Thoracic aorta (tissue), 2 donors: ENCODE results near the gene PKD2L1. TPM values are rescaled to one million over a fixed set of nuclear protein-coding genes. Genes with fewer than 3 reads are reported as not detected.
"Not testable (repeated sequence)": the region's sequence is repeated elsewhere in the genome, so short reads cannot be mapped to it uniquely, and the experiment has no call there.

Experiments
- ATAC-seq: fragments of 150-250 bp; one replicate; pipeline ENCODE4 v1.8.0; 2017; ENCODE audit warnings: low read depth; ENCODE audit not compliant: insufficient number of reproducible peaks, low FRiP score
- DNase-seq: peaks from one replicate; pipeline ENCODE4 v3.0.0-alpha.2; 2020; ENCODE audit warnings: low spot score
- H3K27ac ChIP-seq, 2 donors: fragments of 200-600 bp; sonication (generic); 1 replicate in 1 of 2; 2 replicates in 1 of 2; pipeline ENCODE4 v1.5.1; 2016; ENCODE audit warnings: mild to moderate bottlenecking in 2 of 2, moderate library complexity in 2 of 2
- H3K27me3 ChIP-seq: fragments of 200-600 bp; sonication (generic); replicated peaks from 2 replicates; pipeline ENCODE4 v1.6.0; 2016; ENCODE audit warnings: mild to moderate bottlenecking; ENCODE audit not compliant: insufficient read depth
- H3K36me3 ChIP-seq: fragments of 200-600 bp; sonication (generic); one replicate; pipeline ENCODE4 v1.5.1; 2016
- H3K4me1 ChIP-seq, 2 donors: fragments of 200-600 bp; sonication (generic); 1 replicate in 1 of 2; 2 replicates in 1 of 2; pipeline versions ENCODE4 v1.5.1 to v1.6.0; 2016; ENCODE audit warnings: low read depth in 2 of 2, mild to moderate bottlenecking in 1 of 2; ENCODE audit not compliant: control insufficient read depth in 1 of 2
- H3K4me3 ChIP-seq: fragments of 200-600 bp; sonication (generic); 2 replicates; pipeline ENCODE4 v1.5.1; 2016; ENCODE audit warnings: mild to moderate bottlenecking
- H3K9me3 ChIP-seq: fragments of 200-600 bp; sonication (generic); 2 replicates; pipeline ENCODE4 v1.5.1; 2016
- total RNA-seq, 2 donors: library from RNA; depleted of rRNA; stranded (reverse); fragments of >200 nt; gene quantifications; one replicate each; pipeline versions ENCODE4 v1.1.0 to v1.2.3, GENCODE V29; 2016
- TF ChIP-seq, protein P1 (sequence below): fragments of 200-600 bp; sonication (generic); IDR thresholded peaks from one replicate; pipeline ENCODE4 v1.5.1; 2019; ENCODE audit warnings: antibody characterized with exemption

Gene PKD2L1
- total RNA-seq, 2 donors from 2014 or later: 0.56 TPM; not detected in 1

DNA sequence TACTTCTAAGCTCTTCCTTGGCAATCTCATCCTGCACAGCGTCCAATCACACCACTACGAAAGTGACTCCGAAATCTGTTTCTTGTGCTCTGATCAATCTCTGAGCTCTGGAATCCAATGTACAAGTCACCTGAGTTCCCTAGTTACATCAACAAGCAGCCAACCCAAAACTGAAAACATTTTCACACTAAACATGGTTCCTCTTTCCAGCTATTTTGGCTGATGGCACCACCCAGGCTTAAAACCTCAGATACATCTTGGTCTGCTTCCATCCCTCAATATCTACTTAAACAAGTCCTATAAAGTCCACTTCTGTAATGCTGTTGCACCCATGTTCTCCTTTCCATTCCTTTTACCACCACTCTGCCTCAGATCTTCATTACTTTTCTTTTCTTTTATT is 47.1 kb downstream of the PKD2L1 start:
- H3K27me3 ChIP-seq: no peaks in the 10 kb centered on the region
- H3K36me3 ChIP-seq: peaks cover 15% of the 10 kb centered on the region
- TF ChIP-seq, protein P1, sequence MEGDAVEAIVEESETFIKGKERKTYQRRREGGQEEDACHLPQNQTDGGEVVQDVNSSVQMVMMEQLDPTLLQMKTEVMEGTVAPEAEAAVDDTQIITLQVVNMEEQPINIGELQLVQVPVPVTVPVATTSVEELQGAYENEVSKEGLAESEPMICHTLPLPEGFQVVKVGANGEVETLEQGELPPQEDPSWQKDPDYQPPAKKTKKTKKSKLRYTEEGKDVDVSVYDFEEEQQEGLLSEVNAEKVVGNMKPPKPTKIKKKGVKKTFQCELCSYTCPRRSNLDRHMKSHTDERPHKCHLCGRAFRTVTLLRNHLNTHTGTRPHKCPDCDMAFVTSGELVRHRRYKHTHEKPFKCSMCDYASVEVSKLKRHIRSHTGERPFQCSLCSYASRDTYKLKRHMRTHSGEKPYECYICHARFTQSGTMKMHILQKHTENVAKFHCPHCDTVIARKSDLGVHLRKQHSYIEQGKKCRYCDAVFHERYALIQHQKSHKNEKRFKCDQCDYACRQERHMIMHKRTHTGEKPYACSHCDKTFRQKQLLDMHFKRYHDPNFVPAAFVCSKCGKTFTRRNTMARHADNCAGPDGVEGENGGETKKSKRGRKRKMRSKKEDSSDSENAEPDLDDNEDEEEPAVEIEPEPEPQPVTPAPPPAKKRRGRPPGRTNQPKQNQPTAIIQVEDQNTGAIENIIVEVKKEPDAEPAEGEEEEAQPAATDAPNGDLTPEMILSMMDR: no peak
- no peak for ATAC-seq
- no peaks in the 10 kb centered on the region for H3K9me3 ChIP-seq
- no peak for DNase-seq
- peaks cover 17 to 41% of the 10 kb centered on the region in 2 donors for H3K4me1 ChIP-seq
- no peak overlapping the region for H3K27ac ChIP-seq
- H3K4me3 ChIP-seq: no peak overlapping the region

- not testable (repeated sequence) for DNase-seq, H3K4me3 ChIP-seq, H3K27me3 ChIP-seq, ATAC-seq, H3K27ac ChIP-seq, H3K9me3 ChIP-seq, H3K4me1 ChIP-seq
- H3K36me3 ChIP-seq: peaks cover 29% of the 10 kb centered on the region
Observed at GRCh38 chr10:100276971-100277370, 53.1 kb downstream of the PKD2L1 start.

- peak; percentile 93 for ATAC-seq
Observed at GRCh38 chr10:100267239-100268104, 62.6 kb downstream of the PKD2L1 start, which contains the start of gene CWF19L1. Gene CWF19L1 (minus strand): TSS chr10:100267638. CDS start chr10:100267593, 45 bp downstream.

DNA sequence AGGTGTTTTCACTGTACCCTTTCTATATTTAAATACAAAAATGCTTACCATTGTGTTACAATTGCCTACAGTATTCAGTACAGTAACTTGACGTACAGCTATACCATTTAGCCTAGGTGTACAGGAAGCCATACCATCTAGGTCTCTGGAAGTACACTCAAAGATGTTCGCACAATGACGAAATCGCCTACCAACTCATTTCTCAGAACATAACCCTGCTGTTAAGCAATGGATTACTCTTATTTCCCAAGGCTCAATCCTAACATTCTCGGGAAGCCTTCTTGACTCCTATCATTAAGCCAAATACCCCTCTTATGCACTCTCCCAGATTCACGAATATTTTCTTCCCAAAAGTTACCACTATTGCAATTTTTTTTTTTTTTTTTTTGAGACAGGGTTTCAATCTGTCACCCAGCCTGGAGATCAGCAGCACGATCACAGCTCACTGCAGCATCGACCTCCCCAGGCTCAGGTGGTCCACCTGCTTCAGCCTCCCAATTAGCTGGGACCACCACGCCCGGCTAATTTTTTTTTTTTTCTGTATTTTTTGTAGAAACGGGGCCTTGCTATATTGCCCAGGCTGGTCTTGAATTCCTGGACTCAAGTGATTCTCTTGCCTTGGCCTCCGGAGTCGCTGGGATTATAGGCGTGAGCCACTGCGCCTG is 64.1 kb downstream of the PKD2L1 start:
- peaks cover 14 to 20% of the 10 kb centered on the region in 2 donors for H3K4me1 ChIP-seq
- H3K27me3 ChIP-seq: no peaks in the 10 kb centered on the region
- no peak overlapping the region for H3K27ac ChIP-seq
- ATAC-seq: no peak
- peak overlapping the region; percentile 98 for H3K4me3 ChIP-seq
- no peaks in the 10 kb centered on the region for H3K9me3 ChIP-seq
- TF ChIP-seq, protein P1: no peak
- H3K36me3 ChIP-seq: no peaks in the 10 kb centered on the region
- no peak for DNase-seq

More at GRCh38 chr10:100267239-100268104, 62.6 kb downstream of the PKD2L1 start, which contains the start of gene CWF19L1:
- Histone ChIP-seq H3K27ac (peak within 1 kb of the TSS; percentile 39 to 76), H3K4me1 (peaks cover 14 to 20% of the 10 kb centered on the region in 2 donors), H3K9me3 (no peaks in the 10 kb centered on the region), H3K4me3 (peak within 1 kb of the TSS; percentile 98), H3K36me3 (no peaks in the 10 kb centered on the region), H3K27me3 (no peaks in the 10 kb centered on the region)
- TF ChIP-seq, protein P1: no peak
- peak; percentile 45 for DNase-seq

DNA sequence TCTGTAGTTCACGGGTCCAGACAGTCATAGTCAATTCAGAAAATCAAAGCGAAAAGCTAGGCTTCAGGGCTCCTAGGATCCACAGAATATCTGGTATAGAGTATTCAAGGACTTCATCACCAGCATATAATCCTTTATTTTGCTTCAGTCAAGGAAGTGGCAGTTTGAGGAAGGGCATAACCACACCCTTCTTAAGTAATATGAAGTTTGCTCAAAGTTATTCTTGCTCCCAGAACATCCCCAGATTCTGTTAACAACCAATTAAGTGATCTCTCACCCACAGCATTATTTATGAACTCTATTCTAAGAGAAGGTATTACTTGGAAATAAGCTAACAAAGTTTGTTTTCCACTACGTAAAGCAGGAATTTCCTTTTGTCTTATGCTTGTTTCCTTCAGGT is 75.8 kb downstream of the PKD2L1 start:
- TF ChIP-seq, protein P1: no peak
- no peaks in the 10 kb centered on the region for H3K4me1 ChIP-seq
- H3K27ac ChIP-seq: no peak overlapping the region
- no peak overlapping the region for H3K4me3 ChIP-seq
- DNase-seq (no peak), ATAC-seq (no peak)
- no peaks in the 10 kb centered on the region for H3K27me3 ChIP-seq
- H3K9me3 ChIP-seq: no peaks in the 10 kb centered on the region
- peaks cover 47% of the 10 kb centered on the region for H3K36me3 ChIP-seq
